ENCODE results near the gene CHAC2.

CHAC2 gene

GRCh38 chr2:53737091-53737490 is 30.5 kb upstream of the CHAC2 start:
- no peak overlapping the region for H3K9ac ChIP-seq (ENCODE audit: low read length)
- no peak overlapping the region for H3K27ac ChIP-seq (ENCODE audit: low read depth, low read length, poor library complexity, severe bottlenecking)
- no peaks in the 10 kb centered on the region for H3F3A ChIP-seq (ENCODE audit: insufficient read depth, low read length)
- H2AFZ ChIP-seq (ENCODE audit: low read length): no peak overlapping the region
- TF ChIP-seq, protein P1, sequence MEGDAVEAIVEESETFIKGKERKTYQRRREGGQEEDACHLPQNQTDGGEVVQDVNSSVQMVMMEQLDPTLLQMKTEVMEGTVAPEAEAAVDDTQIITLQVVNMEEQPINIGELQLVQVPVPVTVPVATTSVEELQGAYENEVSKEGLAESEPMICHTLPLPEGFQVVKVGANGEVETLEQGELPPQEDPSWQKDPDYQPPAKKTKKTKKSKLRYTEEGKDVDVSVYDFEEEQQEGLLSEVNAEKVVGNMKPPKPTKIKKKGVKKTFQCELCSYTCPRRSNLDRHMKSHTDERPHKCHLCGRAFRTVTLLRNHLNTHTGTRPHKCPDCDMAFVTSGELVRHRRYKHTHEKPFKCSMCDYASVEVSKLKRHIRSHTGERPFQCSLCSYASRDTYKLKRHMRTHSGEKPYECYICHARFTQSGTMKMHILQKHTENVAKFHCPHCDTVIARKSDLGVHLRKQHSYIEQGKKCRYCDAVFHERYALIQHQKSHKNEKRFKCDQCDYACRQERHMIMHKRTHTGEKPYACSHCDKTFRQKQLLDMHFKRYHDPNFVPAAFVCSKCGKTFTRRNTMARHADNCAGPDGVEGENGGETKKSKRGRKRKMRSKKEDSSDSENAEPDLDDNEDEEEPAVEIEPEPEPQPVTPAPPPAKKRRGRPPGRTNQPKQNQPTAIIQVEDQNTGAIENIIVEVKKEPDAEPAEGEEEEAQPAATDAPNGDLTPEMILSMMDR (IDR thresholded peaks at IDR 0.05; ENCODE audit: low read length): no peak
- no peak for TF ChIP-seq EZH2 (IDR thresholded peaks at IDR 0.05; ENCODE audit: borderline replicate concordance, low read length)
- no peak overlapping the region for H3K4me2 ChIP-seq (ENCODE audit: low read length)
- H3K9me2 ChIP-seq (ENCODE audit: low read depth, low read length): no peaks in the 10 kb centered on the region
- no peaks in the 10 kb centered on the region for H3K79me2 ChIP-seq (ENCODE audit: insufficient read depth, low read length)
- H3K4me1 ChIP-seq (ENCODE audit: insufficient read depth, low read length, severe bottlenecking): no peaks in the 10 kb centered on the region
- H3K27me3 ChIP-seq (ENCODE audit: insufficient read depth, low read length): no peaks in the 10 kb centered on the region
- no peaks in the 10 kb centered on the region for H3K9me3 ChIP-seq (ENCODE audit: low read length)
- H3K36me3 ChIP-seq (ENCODE audit: insufficient read depth, low read length): no peaks in the 10 kb centered on the region
- no peaks in the 10 kb centered on the region for H4K20me1 ChIP-seq (ENCODE audit: insufficient read depth, low read length)
- no peak overlapping the region for H3K4me3 ChIP-seq (ENCODE audit: low read depth, low read length, poor library complexity, severe bottlenecking)

DNA sequence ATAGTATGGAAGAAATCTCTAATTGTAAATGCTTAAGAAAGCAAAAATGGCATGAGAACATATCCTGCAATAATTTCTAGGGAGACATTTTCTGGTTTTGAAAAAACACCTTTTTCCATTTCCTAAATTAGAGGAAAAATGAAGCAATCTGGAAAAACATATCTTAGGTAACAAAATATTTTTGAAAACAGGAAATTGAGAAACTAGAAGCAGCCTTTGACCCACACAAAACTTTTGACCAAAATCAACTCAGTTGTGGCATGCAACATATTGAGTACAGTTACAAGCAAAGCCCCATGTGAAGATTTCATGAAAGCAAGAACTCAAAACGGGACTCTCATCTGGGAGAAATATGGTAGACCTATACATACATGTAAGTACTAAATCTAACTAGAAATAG is 28.6 kb upstream of the CHAC2 start:
- H3K36me3 ChIP-seq (ENCODE audit: insufficient read depth, low read length): no peaks in the 10 kb centered on the region
- H3F3A ChIP-seq (ENCODE audit: insufficient read depth, low read length): no peaks in the 10 kb centered on the region
- no peaks in the 10 kb centered on the region for H3K9me3 ChIP-seq (ENCODE audit: low read length)
- H4K20me1 ChIP-seq (ENCODE audit: insufficient read depth, low read length): no peaks in the 10 kb centered on the region
- no peaks in the 10 kb centered on the region for H3K27me3 ChIP-seq (ENCODE audit: insufficient read depth, low read length)
- no peaks in the 10 kb centered on the region for H3K9me2 ChIP-seq (ENCODE audit: low read depth, low read length)
- no peaks in the 10 kb centered on the region for H3K4me1 ChIP-seq (ENCODE audit: insufficient read depth, low read length, severe bottlenecking)
- no peak for TF ChIP-seq EZH2 (IDR thresholded peaks at IDR 0.05; ENCODE audit: borderline replicate concordance, low read length)
- TF ChIP-seq, protein P1 (IDR thresholded peaks at IDR 0.05; ENCODE audit: low read length): no peak
- no peak overlapping the region for H3K4me2 ChIP-seq (ENCODE audit: low read length)
- no peak overlapping the region for H3K9ac ChIP-seq (ENCODE audit: low read length)
- no peak overlapping the region for H2AFZ ChIP-seq (ENCODE audit: low read length)
- no peaks in the 10 kb centered on the region for H3K79me2 ChIP-seq (ENCODE audit: insufficient read depth, low read length)
- H3K27ac ChIP-seq (ENCODE audit: low read depth, low read length, poor library complexity, severe bottlenecking): no peak overlapping the region
- H3K4me3 ChIP-seq (ENCODE audit: low read depth, low read length, poor library complexity, severe bottlenecking): no peak overlapping the region

- H3K9me3 ChIP-seq (ENCODE audit: low read length): no peaks in the 10 kb centered on the region
- H3K9ac ChIP-seq (ENCODE audit: low read length): no peak overlapping the region
- H3K27me3 ChIP-seq (ENCODE audit: insufficient read depth, low read length): no peaks in the 10 kb centered on the region
- H3F3A ChIP-seq (ENCODE audit: insufficient read depth, low read length): no peaks in the 10 kb centered on the region
- H2AFZ ChIP-seq (ENCODE audit: low read length): no peak overlapping the region
- H3K4me3 ChIP-seq (ENCODE audit: low read depth, low read length, poor library complexity, severe bottlenecking): no peak overlapping the region
- no peaks in the 10 kb centered on the region for H3K9me2 ChIP-seq (ENCODE audit: low read depth, low read length)
- TF ChIP-seq, protein P1 (IDR thresholded peaks at IDR 0.05; ENCODE audit: low read length): peak; percentile 44
- no peak for TF ChIP-seq EZH2 (IDR thresholded peaks at IDR 0.05; ENCODE audit: borderline replicate concordance, low read length)
- H3K36me3 ChIP-seq (ENCODE audit: insufficient read depth, low read length): no peaks in the 10 kb centered on the region
- no peak overlapping the region for H3K27ac ChIP-seq (ENCODE audit: low read depth, low read length, poor library complexity, severe bottlenecking)
- H3K4me1 ChIP-seq (ENCODE audit: insufficient read depth, low read length, severe bottlenecking): no peaks in the 10 kb centered on the region
- no peaks in the 10 kb centered on the region for H4K20me1 ChIP-seq (ENCODE audit: insufficient read depth, low read length)
- H3K79me2 ChIP-seq (ENCODE audit: insufficient read depth, low read length): no peaks in the 10 kb centered on the region
- H3K4me2 ChIP-seq (ENCODE audit: low read length): no peak overlapping the region
Measured at GRCh38 chr2:53740170-53740569, 27.4 kb upstream of the CHAC2 start.
